ENCODE results near the gene C9orf153.

The C9orf153 gene

GRCh38 chr9:86185872-86186271, 73.6 kb downstream of the C9orf153 start:
- DNase-seq = no peak

- no peak for DNase-seq
Observed at GRCh38 chr9:86184138-86184524, 75.3 kb downstream of the C9orf153 start.

- no peak for DNase-seq
Observed at GRCh38 chr9:86183229-86184137, 76.0 kb downstream of the C9orf153 start.

- DNase-seq = no peak
Observed at GRCh38 chr9:86181379-86182315, 77.8 kb downstream of the C9orf153 start.

- no peak for DNase-seq
Observed at GRCh38 chr9:86178503-86178902, 81.0 kb downstream of the C9orf153 start.

- DNase-seq = no peak
Observed at GRCh38 chr9:86177995-86178394, 81.5 kb downstream of the C9orf153 start.

GRCh38 chr9:86176468-86176867, 83.0 kb downstream of the C9orf153 start:
- DNase-seq = peak; percentile 95

GRCh38 chr9:86175743-86176456, 83.6 kb downstream of the C9orf153 start:
- peak; percentile 77 for DNase-seq

- peak; percentile 93 for DNase-seq
Observed at GRCh38 chr9:86175223-86175622, 84.2 kb downstream of the C9orf153 start.

Data from DMS153 (cell line).